Ovary (tissue), 3 donors: ENCODE measurements around the gene ITSN2.

Source experiments
- CTCF ChIP-seq, 3 donors: fragments of 450-650 bp in 2 of 3; fragments of 200-600 bp in 1 of 3; IDR thresholded peaks; one replicate each; pipeline versions ENCODE4 v1.5.1 to v1.8.0; 2016 to 2022; ENCODE audit warnings: antibody characterized with exemption in 3 of 3, mild to moderate bottlenecking in 1 of 3
- EP300 ChIP-seq: sonication (generic); formaldehyde crosslinking; IDR thresholded peaks from one replicate; pipeline ENCODE4 v1.6.1; 2017; ENCODE audit warnings: antibody characterized with exemption
- POLR2A ChIP-seq: fragments of 450-650 bp; IDR thresholded peaks from one replicate; pipeline ENCODE4 v1.6.1; 2017; ENCODE audit warnings: antibody characterized with exemption, mild to moderate bottlenecking, moderate library complexity
- donor health status: DM: no; HTN: no; CAD: no.

- TF ChIP-seq CTCF (IDR thresholded peaks at IDR 0.05) (no peak), EP300 (no peak), POLR2A (no peak)
These were observed 87.4 kb downstream of the ITSN2 start for GRCh38 chr2:24272907-24273306.
